LNCAP (cell line): ENCODE results near the gene SLFNL1.

Source experiments
- TF ChIP-seq, protein P1 (sequence below): fragments of 450-650 bp; IDR thresholded peaks from 2 replicates; pipeline ENCODE4 v1.5.1; 2017; ENCODE audit warnings: mild to moderate bottlenecking

Gene SLFNL1

DNA sequence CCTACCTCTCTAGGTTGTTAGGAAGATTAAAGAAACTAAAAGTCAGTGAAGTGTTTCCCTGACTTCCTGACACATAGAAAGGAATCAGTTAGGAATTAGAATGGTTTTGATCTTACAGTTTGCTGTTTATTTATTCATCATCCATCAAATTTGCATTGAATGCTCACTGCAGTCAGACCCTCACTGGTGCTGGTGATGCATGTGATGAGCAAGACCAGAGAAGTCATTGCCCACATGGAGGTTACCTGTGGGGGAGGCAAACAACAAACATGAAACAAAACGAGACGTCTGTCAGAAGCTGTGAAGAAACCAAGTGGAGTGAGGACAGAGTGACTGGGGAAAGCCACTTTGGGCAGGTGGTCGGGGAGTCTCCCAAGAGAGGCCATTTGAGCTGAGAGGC lies 35.6 kb downstream of the SLFNL1 start:
- TF ChIP-seq, protein P1, sequence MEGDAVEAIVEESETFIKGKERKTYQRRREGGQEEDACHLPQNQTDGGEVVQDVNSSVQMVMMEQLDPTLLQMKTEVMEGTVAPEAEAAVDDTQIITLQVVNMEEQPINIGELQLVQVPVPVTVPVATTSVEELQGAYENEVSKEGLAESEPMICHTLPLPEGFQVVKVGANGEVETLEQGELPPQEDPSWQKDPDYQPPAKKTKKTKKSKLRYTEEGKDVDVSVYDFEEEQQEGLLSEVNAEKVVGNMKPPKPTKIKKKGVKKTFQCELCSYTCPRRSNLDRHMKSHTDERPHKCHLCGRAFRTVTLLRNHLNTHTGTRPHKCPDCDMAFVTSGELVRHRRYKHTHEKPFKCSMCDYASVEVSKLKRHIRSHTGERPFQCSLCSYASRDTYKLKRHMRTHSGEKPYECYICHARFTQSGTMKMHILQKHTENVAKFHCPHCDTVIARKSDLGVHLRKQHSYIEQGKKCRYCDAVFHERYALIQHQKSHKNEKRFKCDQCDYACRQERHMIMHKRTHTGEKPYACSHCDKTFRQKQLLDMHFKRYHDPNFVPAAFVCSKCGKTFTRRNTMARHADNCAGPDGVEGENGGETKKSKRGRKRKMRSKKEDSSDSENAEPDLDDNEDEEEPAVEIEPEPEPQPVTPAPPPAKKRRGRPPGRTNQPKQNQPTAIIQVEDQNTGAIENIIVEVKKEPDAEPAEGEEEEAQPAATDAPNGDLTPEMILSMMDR = no peak

DNA sequence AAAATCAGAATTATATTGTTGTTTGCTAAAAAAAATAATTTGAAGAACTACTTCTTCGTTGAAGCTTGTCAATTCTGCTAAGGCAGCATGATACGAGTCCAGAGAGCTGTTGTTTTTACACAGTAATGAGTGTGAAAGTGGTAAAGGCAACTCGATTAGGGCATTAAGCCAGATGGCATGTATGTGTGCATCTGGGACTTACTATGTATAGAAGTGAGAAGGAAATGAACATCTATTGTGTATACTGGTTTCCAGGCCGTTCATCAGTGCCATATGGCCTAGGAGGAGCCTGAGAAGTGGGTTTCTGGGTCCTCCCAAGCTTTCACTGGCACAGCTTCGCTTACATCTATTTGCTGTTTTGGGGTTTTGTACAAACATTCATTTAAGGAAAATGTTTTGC lies 36.4 kb downstream of the SLFNL1 start:
- TF ChIP-seq, protein P1 = no peak

DNA sequence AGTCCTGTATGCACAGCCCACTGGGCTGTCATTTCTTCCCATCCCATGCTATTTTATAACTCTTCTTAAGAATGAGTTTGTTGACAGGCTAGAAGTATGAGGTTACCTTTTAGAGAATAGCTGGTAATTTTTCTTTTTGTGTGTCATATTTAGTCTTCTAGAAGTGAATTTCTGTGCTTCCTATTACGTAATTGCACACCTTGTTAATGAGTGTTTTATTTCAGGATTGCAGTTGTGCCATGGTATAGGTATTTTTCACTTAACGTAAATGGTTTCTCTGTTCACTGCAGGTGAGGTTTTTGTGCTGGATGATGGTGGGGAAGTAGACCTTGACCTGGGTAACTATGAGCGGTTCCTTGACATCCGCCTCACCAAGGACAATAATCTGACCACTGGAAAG lies 37.0 kb downstream of the SLFNL1 start:
- TF ChIP-seq, protein P1 = no peak

DNA sequence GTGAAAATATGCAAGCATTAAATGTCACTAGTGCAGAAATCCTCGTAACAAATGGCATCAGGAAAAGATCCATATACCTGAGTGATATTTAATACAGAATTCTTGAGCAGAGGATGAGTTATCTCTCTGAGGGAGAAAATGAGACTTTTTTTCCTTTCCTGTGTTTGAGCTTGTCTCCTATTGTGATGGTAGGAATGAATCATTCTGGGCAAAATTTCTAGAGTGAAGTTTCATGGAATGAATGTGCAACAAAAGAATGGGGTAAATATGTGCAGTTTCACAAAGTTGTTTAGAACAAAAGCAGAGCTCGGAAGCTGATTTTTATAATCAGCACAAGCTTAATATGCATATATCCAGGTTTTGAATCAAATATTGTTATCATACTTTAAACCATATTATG lies 37.5 kb downstream of the SLFNL1 start:
- TF ChIP-seq, protein P1 = no peak

DNA sequence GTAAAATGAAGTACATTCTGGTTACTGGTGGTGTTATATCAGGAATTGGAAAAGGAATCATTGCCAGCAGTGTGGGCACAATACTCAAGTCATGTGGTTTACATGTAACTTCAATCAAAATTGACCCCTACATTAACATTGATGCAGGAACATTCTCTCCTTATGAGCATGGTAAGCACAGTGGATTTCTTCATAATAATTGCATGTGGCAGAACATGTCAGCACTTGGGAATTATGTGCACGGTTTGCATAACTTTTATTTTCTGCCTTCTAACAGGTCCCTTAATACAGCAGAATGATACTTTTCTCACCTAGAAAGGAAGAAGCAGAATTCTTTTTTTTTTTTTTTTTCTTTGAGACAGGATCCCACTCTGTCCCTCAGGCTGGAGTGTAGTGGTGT lies 38.2 kb downstream of the SLFNL1 start:
- TF ChIP-seq, protein P1 = no peak

DNA sequence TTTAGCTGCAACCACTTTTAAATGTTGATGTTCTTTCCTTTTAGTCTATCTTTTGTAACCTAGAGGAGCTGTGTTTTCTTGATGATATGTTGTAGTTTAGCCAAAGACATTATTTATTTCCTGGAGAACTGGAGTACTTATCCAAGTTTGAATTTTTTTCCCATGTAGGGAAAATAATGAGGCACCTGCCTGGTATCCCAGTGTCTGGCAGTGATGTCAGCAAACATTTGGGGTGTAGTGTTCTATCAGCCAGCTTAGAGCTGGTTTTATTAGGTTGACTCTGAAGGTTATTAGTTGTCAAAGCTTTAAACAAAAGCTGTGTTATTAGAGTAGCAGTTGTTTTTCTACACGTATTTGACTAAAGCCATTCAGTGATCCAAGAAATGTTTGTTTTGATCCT lies 38.8 kb downstream of the SLFNL1 start:
- TF ChIP-seq, protein P1 = no peak

DNA sequence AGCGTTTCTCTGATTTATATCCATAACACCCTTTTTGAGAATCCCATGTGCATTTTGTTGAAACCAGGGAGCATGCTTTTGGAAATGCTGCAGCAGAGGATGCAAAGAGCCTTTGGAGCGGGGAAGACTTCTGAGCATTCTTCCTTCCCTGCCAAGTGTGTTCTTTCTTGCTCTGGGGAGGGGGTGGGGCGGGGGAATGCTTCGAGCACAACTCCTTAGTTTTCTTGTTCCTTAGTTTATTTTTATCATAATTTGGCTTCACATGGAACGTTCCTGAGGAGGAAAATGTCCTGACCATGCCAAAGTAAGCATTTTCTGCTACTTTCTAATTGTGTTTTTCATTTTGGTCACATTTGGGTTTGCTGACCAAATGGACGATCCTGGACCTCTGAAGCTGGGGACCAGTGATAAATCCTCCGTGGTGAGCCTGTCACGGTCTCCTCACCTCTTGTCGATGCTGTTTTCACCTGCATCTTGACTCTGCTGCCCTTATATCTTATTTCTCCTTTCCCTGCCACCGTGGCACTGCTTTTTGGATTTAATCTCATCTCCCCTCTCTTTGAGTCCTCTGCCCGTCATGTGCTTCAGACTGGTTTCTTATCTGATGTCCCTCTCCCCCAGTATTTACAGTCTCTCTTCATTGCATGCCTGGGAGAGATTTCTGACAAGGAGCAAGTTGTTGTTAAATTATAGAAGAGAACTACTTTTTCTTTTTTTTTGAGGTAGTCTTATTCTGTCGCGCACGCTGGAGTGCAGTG lies 39.7 kb downstream of the SLFNL1 start:
- TF ChIP-seq, protein P1 = no peak
